ENCODE results near the gene CNOT4.

Gene CNOT4

GRCh38 chr7:135448753-135449152 is 61.1 kb downstream of the CNOT4 start:
- no peak for TF ChIP-seq ZC3H10 (CRISPR knock-in tag; IDR thresholded peaks at IDR 0.05)
- TF ChIP-seq CSRNP3 (CRISPR knock-in tag; IDR thresholded peaks at IDR 0.05): no peak
- no peak for TF ChIP-seq POU6F1 (CRISPR knock-in tag; IDR thresholded peaks at IDR 0.05; ENCODE audit: borderline replicate concordance, low read depth)
- no peak for TF ChIP-seq PATZ1 (CRISPR knock-in tag; IDR thresholded peaks at IDR 0.05; ENCODE audit: borderline replicate concordance)
- ATAC-seq: no peak

- no peak for TF ChIP-seq ESRRG (CRISPR knock-in tag; IDR thresholded peaks at IDR 0.05)
- TF ChIP-seq TOX (CRISPR knock-in tag; IDR thresholded peaks at IDR 0.05; ENCODE audit: borderline replicate concordance): no peak
- no peak for TF ChIP-seq ZNF70 (CRISPR knock-in tag; IDR thresholded peaks at IDR 0.05)
- TF ChIP-seq POU6F1 (CRISPR knock-in tag; IDR thresholded peaks at IDR 0.05; ENCODE audit: borderline replicate concordance, low read depth): no peak
- no peak for TF ChIP-seq TSHZ2 (CRISPR knock-in tag; IDR thresholded peaks at IDR 0.05)
- TF ChIP-seq SNAI2 (CRISPR knock-in tag; IDR thresholded peaks at IDR 0.05): no peak
- no peak for TF ChIP-seq RARB (CRISPR knock-in tag; IDR thresholded peaks at IDR 0.05)
- TF ChIP-seq ZNF8 (CRISPR knock-in tag; IDR thresholded peaks at IDR 0.05): no peak
- no peak for TF ChIP-seq ZFP30 (CRISPR knock-in tag; IDR thresholded peaks at IDR 0.05)
- TF ChIP-seq OSR1 (CRISPR knock-in tag; IDR thresholded peaks at IDR 0.05): no peak
- TF ChIP-seq GLIS3 (CRISPR knock-in tag; IDR thresholded peaks at IDR 0.05): no peak
- TF ChIP-seq CREB5 (CRISPR knock-in tag; IDR thresholded peaks at IDR 0.05; ENCODE audit: low read depth): no peak
- TF ChIP-seq PPARA (CRISPR knock-in tag; IDR thresholded peaks at IDR 0.05; ENCODE audit: borderline replicate concordance): no peak
- TF ChIP-seq ISL1 (CRISPR knock-in tag; IDR thresholded peaks at IDR 0.05): no peak
- no peak for TF ChIP-seq ZFP3 (CRISPR knock-in tag; IDR thresholded peaks at IDR 0.05)
- TF ChIP-seq CSDC2 (CRISPR knock-in tag; IDR thresholded peaks at IDR 0.05): no peak
- no peak for TF ChIP-seq CSRNP3 (CRISPR knock-in tag; IDR thresholded peaks at IDR 0.05)
- no peak for ATAC-seq
Observed at GRCh38 chr7:135447748-135448147, 62.2 kb downstream of the CNOT4 start.
